IPS-18c (cell line): Measurements from ENCODE around the gene CCDC7.
"Not testable (repeated sequence)": the region's sequence is repeated elsewhere in the genome, so short reads cannot be mapped to it uniquely, and the experiment has no call there.

Source experiments
- H3K4me3 ChIP-seq: 2 replicates; pipeline ENCODE4 v1.7.0; 2013; ENCODE audit warnings: low read depth, mild to moderate bottlenecking, low read length, moderate library complexity; ENCODE audit not compliant: insufficient read depth
- H3K9me3 ChIP-seq: one replicate; pipeline ENCODE4 v1.6.1; 2013; ENCODE audit warnings: mild to moderate bottlenecking, low read length, moderate library complexity; ENCODE audit not compliant: control insufficient read depth, insufficient read depth

Gene CCDC7

GRCh38 chr10:32436215-32436614, 9.7 kb upstream of the CCDC7 start:
- Histone ChIP-seq H3K9me3 (peaks cover 2% of the 10 kb centered on the region), H3K4me3 (no peak overlapping the region)

DNA sequence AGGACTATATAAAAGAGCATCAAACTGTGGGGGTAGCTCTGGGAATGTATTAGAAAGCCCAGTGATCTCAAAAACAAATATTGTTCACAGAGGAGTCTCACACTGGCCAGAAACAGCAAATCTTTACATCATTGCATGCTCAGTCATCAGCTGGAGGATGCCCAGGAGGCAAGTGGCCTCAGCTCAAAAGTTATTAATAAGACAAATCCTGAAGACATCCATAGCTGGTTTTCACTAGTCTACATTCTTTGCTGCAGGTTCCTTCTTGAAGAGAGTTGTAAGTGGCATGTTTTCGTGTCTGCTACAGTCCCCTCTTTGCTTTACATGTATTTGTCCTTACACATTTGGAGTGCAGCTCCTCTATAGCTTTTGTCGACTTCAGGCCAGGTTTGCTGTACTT, 8.6 kb upstream of the CCDC7 start:
- Histone ChIP-seq H3K9me3 (peaks cover 2% of the 10 kb centered on the region), H3K4me3 (no peak overlapping the region)

GRCh38 chr10:32445036-32445435, 904 bp upstream of the CCDC7 start:
- H3K4me3 ChIP-seq, result no peak overlapping the region
- no peaks in the 10 kb centered on the region for H3K9me3 ChIP-seq

DNA sequence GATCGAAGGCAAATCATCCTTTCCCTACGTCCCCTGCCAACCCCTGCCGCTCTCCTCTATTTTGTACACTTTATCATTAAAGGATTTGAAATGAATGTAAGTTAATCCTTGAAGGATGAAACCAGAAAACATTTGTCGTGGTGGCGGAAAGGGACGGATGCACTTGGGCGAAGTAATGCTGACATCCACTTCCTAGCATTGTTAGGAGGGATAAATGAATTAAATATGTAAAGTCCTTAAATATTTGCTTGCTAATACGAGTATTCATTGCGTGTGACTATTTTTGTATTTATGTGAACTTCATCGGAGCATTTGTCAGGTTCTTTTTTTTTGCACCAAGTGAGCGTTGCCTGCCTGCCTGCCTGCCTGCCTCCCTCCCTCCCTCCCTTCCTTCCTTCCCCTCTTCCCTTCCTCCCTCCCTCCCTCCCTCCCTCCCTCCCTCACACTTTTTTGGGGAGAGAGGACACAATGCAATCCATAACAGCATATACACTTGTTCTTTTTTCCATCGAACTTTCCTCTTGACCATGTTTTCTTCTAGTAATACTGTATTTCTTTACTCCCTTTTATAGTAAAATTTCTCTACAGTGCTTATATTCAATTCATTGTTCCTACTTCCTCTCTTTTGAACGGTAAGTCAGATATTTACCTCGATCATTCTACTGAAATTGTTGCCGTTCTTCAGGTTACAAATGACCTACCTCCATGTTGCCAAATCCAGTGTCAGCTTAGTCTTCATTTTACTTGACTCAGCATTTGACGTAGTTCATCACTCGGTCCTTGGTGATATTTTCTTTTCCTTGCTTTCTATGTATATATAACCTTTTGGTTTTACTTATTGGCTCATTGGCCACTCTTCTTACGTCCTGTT, 831 bp downstream of the CCDC7 start:
- Histone ChIP-seq H3K4me3 (peak overlapping the region; percentile 62), H3K9me3 (no peaks in the 10 kb centered on the region)

- H3K4me3 ChIP-seq, result no peak overlapping the region
- H3K9me3 ChIP-seq, result no peaks in the 10 kb centered on the region
Measured at GRCh38 chr10:32454148-32454547, 8.2 kb downstream of the CCDC7 start.

DNA sequence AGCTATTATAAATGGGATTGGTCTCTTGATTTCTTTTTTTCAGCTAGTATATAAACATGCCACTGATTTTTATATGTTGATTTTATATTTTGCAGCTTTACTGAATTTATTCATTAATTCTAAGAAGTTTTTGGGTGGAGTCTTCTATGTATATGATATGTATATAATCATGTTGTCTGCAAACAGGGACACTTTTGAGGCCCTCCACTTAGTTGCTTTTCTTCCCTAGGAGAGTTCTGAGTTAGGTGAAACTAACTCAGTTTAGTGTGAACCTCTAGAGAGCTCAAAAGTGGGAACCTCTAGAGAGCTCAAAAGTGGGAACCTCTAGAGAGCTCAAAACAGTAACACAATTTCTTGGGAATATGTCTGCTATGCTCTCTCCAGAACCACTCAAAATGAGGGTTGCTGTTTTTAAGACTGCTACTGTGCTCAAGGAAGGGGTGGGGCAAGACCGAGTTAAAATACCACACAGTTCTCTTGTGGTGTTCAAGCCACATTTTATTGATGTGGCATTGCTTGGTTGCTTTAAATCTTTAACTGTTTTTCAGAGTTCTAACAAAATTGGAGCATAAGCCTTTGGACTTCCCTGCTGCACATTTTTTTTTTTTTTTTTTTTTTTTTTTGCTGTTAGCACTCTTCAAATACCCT, 13.2 kb downstream of the CCDC7 start:
- no peak overlapping the region for H3K4me3 ChIP-seq

DNA sequence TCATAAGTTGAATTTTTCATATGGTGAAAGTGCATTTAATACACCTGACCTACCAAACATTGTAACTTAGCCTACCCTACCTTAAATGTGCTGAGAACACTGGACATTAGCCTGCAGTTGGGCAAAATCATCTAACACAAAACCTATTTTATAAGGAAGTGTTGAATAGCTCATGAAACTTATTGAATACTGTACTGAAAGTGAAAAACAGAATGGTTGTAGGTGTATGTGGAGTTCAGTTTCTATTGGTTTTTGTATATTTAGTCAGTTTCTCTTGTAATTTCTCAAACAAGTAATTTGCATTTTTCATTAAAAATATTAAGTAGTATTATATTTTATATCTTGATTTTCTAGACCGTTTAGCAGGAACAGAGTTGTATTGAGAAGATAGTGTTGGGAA, 15.3 kb downstream of the CCDC7 start:
- Histone ChIP-seq H3K4me3 (no peak overlapping the region), H3K9me3 (no peaks in the 10 kb centered on the region)

More for the DNA sequence above, 13.2 kb downstream of the CCDC7 start:
- H3K9me3 ChIP-seq, result no peaks in the 10 kb centered on the region

- no peak overlapping the region for H3K4me3 ChIP-seq
- no peaks in the 10 kb centered on the region for H3K9me3 ChIP-seq
Measured at GRCh38 chr10:32471232-32471631, 25.3 kb downstream of the CCDC7 start.

- no peaks in the 10 kb centered on the region for H3K9me3 ChIP-seq
- no peak overlapping the region for H3K4me3 ChIP-seq
Measured at GRCh38 chr10:32477499-32477898, 31.6 kb downstream of the CCDC7 start.

GRCh38 chr10:32481606-32482005, 35.7 kb downstream of the CCDC7 start:
- Histone ChIP-seq H3K4me3 (no peak overlapping the region), H3K9me3 (no peaks in the 10 kb centered on the region)

GRCh38 chr10:32483019-32483502, 37.1 kb downstream of the CCDC7 start:
- H3K9me3 ChIP-seq, H3K4me3 ChIP-seq: not testable (repeated sequence)

GRCh38 chr10:32488038-32488437, 42.1 kb downstream of the CCDC7 start:
- H3K4me3 ChIP-seq, result not testable (repeated sequence)

GRCh38 chr10:32489158-32489557, 43.2 kb downstream of the CCDC7 start:
- Histone ChIP-seq H3K9me3 (peaks cover 6% of the 10 kb centered on the region), H3K4me3 (no peak overlapping the region)

More at GRCh38 chr10:32488038-32488437, 42.1 kb downstream of the CCDC7 start:
- H3K9me3 ChIP-seq, result not testable (repeated sequence)

GRCh38 chr10:32489901-32490300, 44.0 kb downstream of the CCDC7 start:
- Histone ChIP-seq H3K9me3 (peaks cover 6% of the 10 kb centered on the region), H3K4me3 (no peak overlapping the region)

- not testable (repeated sequence) for H3K4me3 ChIP-seq, H3K9me3 ChIP-seq
Measured at GRCh38 chr10:32494562-32494961, 48.6 kb downstream of the CCDC7 start.

- not testable (repeated sequence) for H3K4me3 ChIP-seq
Measured at GRCh38 chr10:32500136-32500535, 54.2 kb downstream of the CCDC7 start.

DNA sequence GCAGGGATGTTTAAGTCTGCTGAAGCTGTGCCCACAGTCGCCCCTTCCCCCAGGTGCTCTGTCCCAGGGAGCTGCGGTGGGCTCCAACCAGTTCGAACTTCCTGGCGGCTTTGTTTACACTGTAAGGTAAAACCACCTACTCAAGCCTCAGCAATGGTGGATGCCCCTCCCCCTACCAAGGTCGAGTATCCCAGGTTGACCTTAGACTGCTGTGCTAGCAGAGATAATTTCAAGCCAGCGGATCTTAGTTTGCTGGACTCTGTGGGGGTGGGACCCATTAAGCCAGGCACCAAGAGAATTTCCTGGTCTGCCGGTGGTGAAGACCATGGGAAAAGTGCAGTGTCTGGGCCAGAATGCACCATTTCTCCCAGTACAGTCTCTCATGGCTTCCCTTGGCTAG, 56.0 kb downstream of the CCDC7 start:
- H3K9me3 ChIP-seq, result peaks cover 9% of the 10 kb centered on the region
- no peak overlapping the region for H3K4me3 ChIP-seq

More at GRCh38 chr10:32500136-32500535, 54.2 kb downstream of the CCDC7 start:
- not testable (repeated sequence) for H3K9me3 ChIP-seq

DNA sequence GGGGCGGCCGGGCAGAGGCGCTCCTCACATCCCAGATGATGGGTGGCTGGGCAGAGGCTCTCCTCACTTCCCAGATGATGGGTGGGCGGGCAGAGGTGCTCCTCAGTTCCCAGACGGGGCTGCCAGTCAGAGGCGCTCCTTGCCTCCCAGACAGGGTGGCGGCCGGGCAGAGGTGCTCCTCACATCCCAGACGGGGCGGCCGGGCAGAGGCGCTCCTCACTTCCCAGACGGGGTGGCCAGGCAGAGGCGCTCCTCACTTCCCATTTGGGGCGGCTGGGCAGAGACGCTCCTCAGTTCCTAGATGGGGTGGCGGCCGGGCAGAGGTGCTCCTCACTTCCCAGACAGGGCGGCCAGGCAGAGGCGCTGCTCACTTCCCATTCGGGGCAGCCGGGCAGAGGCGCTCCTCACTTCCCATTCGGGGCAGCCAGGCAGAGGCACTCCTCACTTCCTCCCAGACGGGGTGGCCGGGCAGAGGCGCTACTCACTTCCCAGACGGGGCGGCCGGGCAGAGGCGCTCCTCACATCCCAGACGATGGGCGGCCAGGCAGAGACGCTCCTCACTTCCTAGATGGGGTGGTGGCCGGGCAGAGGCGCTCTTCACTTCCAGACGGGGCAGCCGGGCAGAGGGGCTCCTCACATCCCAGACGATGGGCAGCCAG, 60.0 kb downstream of the CCDC7 start:
- not testable (repeated sequence) for H3K4me3 ChIP-seq, H3K9me3 ChIP-seq
